BE2C (cell line): ENCODE data around the gene C21orf91.

Experiments
- DNase-seq: peaks from one replicate; pipeline ENCODE4 v3.0.0-alpha.2; 2020
- H3K27me3 ChIP-seq: fragments of 250-450 bp; sonication (Bioruptor Pico); 2 replicates; pipeline ENCODE4 v1.5.1; 2020; ENCODE audit warnings: mild to moderate bottlenecking
- H3K36me3 ChIP-seq: fragments of 250-450 bp; sonication (Bioruptor Pico); 2 replicates; pipeline ENCODE4 v1.5.1; 2020; ENCODE audit warnings: mild to moderate bottlenecking
- H3K4me1 ChIP-seq: fragments of 250-450 bp; sonication (Bioruptor Pico); 2 replicates; pipeline ENCODE4 v1.5.1; 2020
- H3K4me3 ChIP-seq: 2 replicates; pipeline ENCODE4 v1.5.1; 2011; ENCODE audit warnings: low read depth, low read length
- H3K9me3 ChIP-seq: fragments of 250-450 bp; sonication (Bioruptor Pico); 2 replicates; pipeline ENCODE4 v1.5.1; 2020
- CTCF ChIP-seq: IDR thresholded peaks from 2 replicates; pipeline ENCODE4 v1.5.1; 2012; ENCODE audit warnings: mild to moderate bottlenecking, low read depth, low read length

C21orf91 gene

GRCh38 chr21:17783481-17784179, 35.5 kb downstream of the C21orf91 start:
- no peak for TF ChIP-seq CTCF
- no peak for DNase-seq
- Histone ChIP-seq H3K27me3 (no peaks in the 10 kb centered on the region), H3K4me3 (no peak overlapping the region), H3K4me1 (no peaks in the 10 kb centered on the region), H3K36me3 (peaks cover 23% of the 10 kb centered on the region), H3K9me3 (no peaks in the 10 kb centered on the region)

GRCh38 chr21:17783003-17783402, 36.2 kb downstream of the C21orf91 start:
- no peaks in the 10 kb centered on the region for H3K9me3 ChIP-seq
- no peak overlapping the region for H3K4me3 ChIP-seq
- no peaks in the 10 kb centered on the region for H3K27me3 ChIP-seq
- TF ChIP-seq CTCF, result no peak
- H3K4me1 ChIP-seq, result no peaks in the 10 kb centered on the region
- no peak for DNase-seq
- peaks cover 20% of the 10 kb centered on the region for H3K36me3 ChIP-seq

- DNase-seq, result no peak
- H3K4me3 ChIP-seq, result no peak overlapping the region
- H3K4me1 ChIP-seq, result 0 out of 2 replicates have a peak, but pooled peaks cover 4% of the 10 kb centered on the region
- no peak for TF ChIP-seq CTCF
- H3K27me3 ChIP-seq, result no peaks in the 10 kb centered on the region
- no peaks in the 10 kb centered on the region for H3K9me3 ChIP-seq
- H3K36me3 ChIP-seq, result peaks cover 19% of the 10 kb centered on the region
These were observed 37.1 kb downstream of the C21orf91 start for GRCh38 chr21:17782051-17782450.

- H3K36me3 ChIP-seq, result peaks cover 14% of the 10 kb centered on the region
- no peak for DNase-seq
- H3K27me3 ChIP-seq, result no peaks in the 10 kb centered on the region
- 0 out of 2 replicates have a peak, but pooled peaks cover 4% of the 10 kb centered on the region for H3K4me1 ChIP-seq
- no peak overlapping the region for H3K4me3 ChIP-seq
- TF ChIP-seq CTCF, result no peak
- no peaks in the 10 kb centered on the region for H3K9me3 ChIP-seq
These were observed 37.6 kb downstream of the C21orf91 start for GRCh38 chr21:17781524-17781923.

- 0 out of 2 replicates have a peak, but pooled peaks cover 4% of the 10 kb centered on the region for H3K4me1 ChIP-seq
- no peak for TF ChIP-seq CTCF
- peaks cover 8% of the 10 kb centered on the region for H3K36me3 ChIP-seq
- H3K27me3 ChIP-seq, result no peaks in the 10 kb centered on the region
- no peaks in the 10 kb centered on the region for H3K9me3 ChIP-seq
- H3K4me3 ChIP-seq, result no peak overlapping the region
- no peak for DNase-seq
These were observed 38.6 kb downstream of the C21orf91 start for GRCh38 chr21:17780539-17780938.

- DNase-seq, result no peak
- Histone ChIP-seq H3K4me1 (0 out of 2 replicates have a peak, but pooled peaks cover 4% of the 10 kb centered on the region), H3K27me3 (no peaks in the 10 kb centered on the region), H3K36me3 (peaks cover 5% of the 10 kb centered on the region), H3K9me3 (no peaks in the 10 kb centered on the region), H3K4me3 (no peak overlapping the region)
- TF ChIP-seq CTCF, result no peak
These were observed 39.2 kb downstream of the C21orf91 start for GRCh38 chr21:17779980-17780379.
